ENCODE measurements around the gene TCEA3.

Gene TCEA3

GRCh38 chr1:23397908-23398307 is 26.6 kb downstream of the TCEA3 start:
- no peak for TF ChIP-seq CTCF (IDR thresholded peaks at IDR 0.05; ENCODE audit: extremely low read depth, missing control alignments)
- DNase-seq (ENCODE audit: low spot score), result no peak

- no peak for TF ChIP-seq CTCF (IDR thresholded peaks at IDR 0.05; ENCODE audit: extremely low read depth, missing control alignments)
- no peak for DNase-seq (ENCODE audit: low spot score)
Measured at GRCh38 chr1:23396380-23396779, 28.2 kb downstream of the TCEA3 start.

- DNase-seq (ENCODE audit: low spot score), result no peak
- TF ChIP-seq CTCF (IDR thresholded peaks at IDR 0.05; ENCODE audit: extremely low read depth, missing control alignments), result no peak
Measured at GRCh38 chr1:23395849-23396248, 28.7 kb downstream of the TCEA3 start.

GRCh38 chr1:23395154-23395724 is 29.3 kb downstream of the TCEA3 start:
- no peak for TF ChIP-seq CTCF (IDR thresholded peaks at IDR 0.05; ENCODE audit: extremely low read depth, missing control alignments)
- DNase-seq (ENCODE audit: low spot score), result no peak

- no peak for TF ChIP-seq CTCF (IDR thresholded peaks at IDR 0.05; ENCODE audit: extremely low read depth, missing control alignments)
- no peak for DNase-seq (ENCODE audit: low spot score)
Measured at GRCh38 chr1:23394684-23395083, 29.9 kb downstream of the TCEA3 start.

- TF ChIP-seq CTCF (IDR thresholded peaks at IDR 0.05; ENCODE audit: extremely low read depth, missing control alignments), result no peak
- DNase-seq (ENCODE audit: low spot score), result no peak
Measured at GRCh38 chr1:23394181-23394580, 30.4 kb downstream of the TCEA3 start.

GRCh38 chr1:23393706-23394105 is 30.8 kb downstream of the TCEA3 start:
- TF ChIP-seq CTCF (IDR thresholded peaks at IDR 0.05; ENCODE audit: extremely low read depth, missing control alignments), result no peak
- DNase-seq (ENCODE audit: low spot score), result no peak

Measured in GM20000 (cell line).